Astrocyte (in vitro differentiated cells and primary cell): ENCODE data around the gene ACP6. TPM values are rescaled to one million over a fixed set of nuclear protein-coding genes. Genes with fewer than 3 reads are reported as not detected.

Source experiments
- DNase-seq: peaks from one replicate; pipeline ENCODE4 v3.0.0-alpha.2; 2010; ENCODE audit warnings: low read depth
- FAIRE-seq: peaks from 2 replicates; lab custom pipeline; 2011; peaks lifted over from hg19 to GRCh38; lab: Jason Lieb, UNC
- H2AFZ ChIP-seq: 2 replicates; pipeline ENCODE4 v1.6.0; 2012; ENCODE audit warnings: low read depth, low read length, inconsistent platforms
- H3K27ac ChIP-seq: 2 replicates; pipeline ENCODE4 v1.5.1; 2011; ENCODE audit warnings: low read depth, low read length, inconsistent platforms
- H3K27me3 ChIP-seq: 2 replicates; pipeline ENCODE4 v1.6.0; 2011; ENCODE audit warnings: low read length, inconsistent platforms; ENCODE audit not compliant: insufficient read depth
- H3K36me3 ChIP-seq: 2 replicates; pipeline ENCODE4 v1.5.1; 2011; ENCODE audit warnings: low read length, inconsistent platforms; ENCODE audit not compliant: insufficient read depth
- H3K4me1 ChIP-seq: 2 replicates; pipeline ENCODE4 v1.5.1; 2011; ENCODE audit warnings: low read length, inconsistent platforms; ENCODE audit not compliant: insufficient read depth
- H3K4me2 ChIP-seq: 2 replicates; pipeline ENCODE4 v1.6.0; 2012; ENCODE audit warnings: low read length, inconsistent platforms
- H3K4me3 ChIP-seq: 2 replicates; pipeline ENCODE4 v1.5.1; 2011; ENCODE audit warnings: low read depth, mild to moderate bottlenecking, low read length, inconsistent platforms; ENCODE audit not compliant: insufficient read depth
- H3K79me2 ChIP-seq: 2 replicates; pipeline ENCODE4 v1.6.0; 2012; ENCODE audit warnings: mild to moderate bottlenecking, low read length, inconsistent platforms; ENCODE audit not compliant: insufficient read depth
- H3K9ac ChIP-seq: 2 replicates; pipeline ENCODE4 v1.6.0; 2012; ENCODE audit warnings: mild to moderate bottlenecking, low read length, inconsistent platforms
- H3K9me3 ChIP-seq: 2 replicates; pipeline ENCODE4 v1.5.1; 2012; ENCODE audit warnings: low read depth, mild to moderate bottlenecking, low read length, inconsistent platforms; ENCODE audit not compliant: insufficient read depth
- H4K20me1 ChIP-seq: 2 replicates; pipeline ENCODE4 v1.6.0; 2012; ENCODE audit warnings: low read length, inconsistent platforms; ENCODE audit not compliant: insufficient read depth
- H3K27ac Mint-ChIP-seq: one replicate; pipeline ENCODE4 v1.8.0; 2021; ENCODE audit warnings: mild to moderate bottlenecking, mixed read lengths; ENCODE audit not compliant: unreplicated experiment
- H3K27me3 Mint-ChIP-seq: one replicate; pipeline ENCODE4 v1.8.0; 2021; ENCODE audit warnings: low read depth, mixed read lengths; ENCODE audit not compliant: unreplicated experiment
- H3K36me3 Mint-ChIP-seq: one replicate; pipeline ENCODE4 v1.8.0; 2021; ENCODE audit warnings: low read depth, mixed read lengths; ENCODE audit not compliant: unreplicated experiment
- H3K4me1 Mint-ChIP-seq: one replicate; pipeline ENCODE4 v1.8.0; 2021; ENCODE audit warnings: low read depth, mixed read lengths; ENCODE audit not compliant: unreplicated experiment
- H3K4me3 Mint-ChIP-seq: one replicate; pipeline ENCODE4 v1.8.0; 2021; ENCODE audit warnings: mild to moderate bottlenecking, moderate library complexity, mixed read lengths; ENCODE audit not compliant: unreplicated experiment
- H3K9me3 Mint-ChIP-seq: one replicate; pipeline ENCODE4 v1.8.0; 2021; ENCODE audit warnings: mild to moderate bottlenecking, mixed read lengths; ENCODE audit not compliant: unreplicated experiment
- CTCF ChIP-seq: IDR thresholded peaks from 2 replicates; pipeline ENCODE4 v1.5.1; 2011; ENCODE audit warnings: low read depth, mild to moderate bottlenecking, inconsistent platforms, low read length, moderate library complexity; ENCODE audit not compliant: insufficient read depth
- EZH2 ChIP-seq: IDR thresholded peaks from 2 replicates; pipeline ENCODE4 v1.6.1; 2012; ENCODE audit warnings: mild to moderate bottlenecking, low read length, inconsistent platforms; ENCODE audit not compliant: insufficient read depth
- total RNA-seq: library from RNA; stranded (reverse); gene quantifications from 2 replicates; pipeline ENCODE4 v1.2.1, GENCODE V29; 2021

The ACP6 gene
- total RNA-seq, 1 donor from 2014 or later = 17.5 TPM

GRCh38 chr1:147676311-147677085, 6.2 kb upstream of the ACP6 start:
- H3K9me3 ChIP-seq = peaks cover 11% of the 10 kb centered on the region
- H3K9ac ChIP-seq = peak overlapping the region; percentile 37
- no peaks in the 10 kb centered on the region for H3K36me3 ChIP-seq
- no peak for TF ChIP-seq EZH2
- TF ChIP-seq CTCF = no peak
- H3K27ac ChIP-seq = peak overlapping the region; percentile 79
- H3K4me3 ChIP-seq = no peak overlapping the region
- no peaks in the 10 kb centered on the region for H3K27me3 ChIP-seq
- H3K9me3 Mint-ChIP-seq = peaks cover 17% of the 10 kb centered on the region
- peak overlapping the region; percentile 16 for H2AFZ ChIP-seq
- peaks cover 30% of the 10 kb centered on the region for H3K4me1 Mint-ChIP-seq
- H3K4me3 Mint-ChIP-seq = peak overlapping the region; percentile 10
- no peaks in the 10 kb centered on the region for H4K20me1 ChIP-seq
- peak overlapping the region; percentile 91 for H3K27ac Mint-ChIP-seq
- peak overlapping the region; percentile 70 for H3K4me2 ChIP-seq
- no peaks in the 10 kb centered on the region for H3K79me2 ChIP-seq
- peaks cover 2% of the 10 kb centered on the region for H3K36me3 Mint-ChIP-seq
- H3K4me1 ChIP-seq = peaks cover 9% of the 10 kb centered on the region
- FAIRE-seq (peak; percentile 47), DNase-seq (peak; percentile 71)
- no peaks in the 10 kb centered on the region for H3K27me3 Mint-ChIP-seq

- H3K27me3 ChIP-seq = no peaks in the 10 kb centered on the region
- no peak overlapping the region for H3K4me3 ChIP-seq
- FAIRE-seq = no peak
- no peak for DNase-seq
- TF ChIP-seq CTCF (no peak), EZH2 (no peak)
- H3K4me1 ChIP-seq = peaks cover 16% of the 10 kb centered on the region
- peaks cover 11% of the 10 kb centered on the region for H3K9me3 ChIP-seq
- Mint-ChIP-seq H3K27ac (no peak overlapping the region), H3K4me1 (peaks cover 35% of the 10 kb centered on the region), H3K27me3 (no peaks in the 10 kb centered on the region), H3K36me3 (no peaks in the 10 kb centered on the region), H3K9me3 (peaks cover 7% of the 10 kb centered on the region), H3K4me3 (no peak overlapping the region)
- H2AFZ ChIP-seq = no peak overlapping the region
- no peak overlapping the region for H3K9ac ChIP-seq
- H3K27ac ChIP-seq = no peak overlapping the region
- no peaks in the 10 kb centered on the region for H4K20me1 ChIP-seq
- no peaks in the 10 kb centered on the region for H3K36me3 ChIP-seq
- no peaks in the 10 kb centered on the region for H3K79me2 ChIP-seq
- no peak overlapping the region for H3K4me2 ChIP-seq
These were observed 3.5 kb upstream of the ACP6 start for GRCh38 chr1:147673816-147674215.

- no peak for TF ChIP-seq EZH2
- no peak for TF ChIP-seq CTCF
- Histone ChIP-seq H3K27ac (no peak overlapping the region), H3K79me2 (peaks cover under 1% of the 10 kb centered on the region), H3K27me3 (no peaks in the 10 kb centered on the region), H3K9ac (no peak overlapping the region), H3K4me1 (peaks cover 16% of the 10 kb centered on the region), H3K36me3 (no peaks in the 10 kb centered on the region), H3K4me3 (no peak overlapping the region), H2AFZ (no peak overlapping the region), H3K9me3 (peaks cover 8% of the 10 kb centered on the region), H3K4me2 (no peak overlapping the region), H4K20me1 (no peaks in the 10 kb centered on the region)
- Mint-ChIP-seq H3K27ac (no peak overlapping the region), H3K27me3 (no peaks in the 10 kb centered on the region), H3K36me3 (no peaks in the 10 kb centered on the region), H3K9me3 (peaks cover 4% of the 10 kb centered on the region), H3K4me1 (peaks cover 35% of the 10 kb centered on the region), H3K4me3 (no peak overlapping the region)
- DNase-seq = peak; percentile 72
- FAIRE-seq = no peak
These were observed 3.1 kb upstream of the ACP6 start for GRCh38 chr1:147673406-147673805.
